Measurements from ENCODE around the gene STRAP.
"Not testable (repeated sequence)": the region's sequence is repeated elsewhere in the genome, so short reads cannot be mapped to it uniquely, and the experiment has no call there.

The STRAP gene

GRCh38 chr12:15928870-15929571 is 46.8 kb downstream of the STRAP start:
- no peak for DNase-seq

GRCh38 chr12:15931590-15932053 is 49.4 kb downstream of the STRAP start:
- peak; percentile 23 for DNase-seq

- no peak for DNase-seq
Observed at GRCh38 chr12:15932327-15932726, 50.1 kb downstream of the STRAP start.

- no peak for DNase-seq
Observed at GRCh38 chr12:15932971-15933370, 50.8 kb downstream of the STRAP start.

GRCh38 chr12:15933751-15934150 is 51.6 kb downstream of the STRAP start:
- DNase-seq: peak; percentile 67

- DNase-seq: no peak
Observed at GRCh38 chr12:15936751-15937150, 54.6 kb downstream of the STRAP start.

GRCh38 chr12:15937902-15938301 is 55.7 kb downstream of the STRAP start:
- DNase-seq: no peak

- no peak for DNase-seq
Observed at GRCh38 chr12:15939111-15939510, 56.9 kb downstream of the STRAP start.

GRCh38 chr12:15942475-15942874 is 60.3 kb downstream of the STRAP start:
- DNase-seq: no peak

- not testable (repeated sequence) for DNase-seq
Observed at GRCh38 chr12:15943519-15943918, 61.3 kb downstream of the STRAP start.

GRCh38 chr12:15948461-15948860 is 66.3 kb downstream of the STRAP start:
- not testable (repeated sequence) for DNase-seq
